H1 (cell line): Measurements from ENCODE around the gene TRIM44. TPM values are rescaled to one million over a fixed set of nuclear protein-coding genes. Genes with fewer than 3 reads are reported as not detected.

Experiments
- CTCF ChIA-PET: fragments of 300-600 bp; sonication (Branson Sonifier 250); formaldehyde crosslinking; loops from one replicate; lab custom pipeline; 2021; ENCODE audit not compliant: partially characterized antibody; lab: Charles Lee
- POLR2A ChIA-PET: fragments of 300-600 bp; sonication (Branson Sonifier 250); formaldehyde crosslinking; loops from one replicate; lab custom pipeline; 2021; ENCODE audit warnings: inconsistent platforms; ENCODE audit not compliant: partially characterized antibody; lab: Charles Lee
- DNase-seq, 2 experiments: peaks; one replicate each; pipeline versions ENCODE4 v3.0.0 to v3.0.0-alpha.2; 2010 to 2022; ENCODE audit warnings: low spot score in 2 of 2, low read depth in 1 of 2, mixed read lengths in 1 of 2
- FAIRE-seq: peaks from 2 replicates; lab custom pipeline; 2011; peaks lifted over from hg19 to GRCh38; lab: Jason Lieb, UNC
- H2AFZ ChIP-seq: 2 replicates; pipeline ENCODE4 v1.8.1; 2012; ENCODE audit warnings: low read length, inconsistent platforms
- H2AK5ac ChIP-seq: 2 replicates; pipeline ENCODE4 v1.6.1; 2013; ENCODE audit warnings: low read depth, low read length
- H2BK120ac ChIP-seq: replicated peaks from 2 replicates; pipeline ENCODE3; 2013; ENCODE audit warnings: low read depth, low read length, inconsistent platforms
- H2BK12ac ChIP-seq: 2 replicates; pipeline ENCODE4 v1.6.1; 2013; ENCODE audit warnings: low read depth, low read length
- H2BK15ac ChIP-seq: 2 replicates; pipeline ENCODE4 v1.6.1; 2013; ENCODE audit warnings: low read length
- H2BK20ac ChIP-seq: 2 replicates; pipeline ENCODE4 v1.6.1; 2013; ENCODE audit warnings: low read length
- H2BK5ac ChIP-seq: 2 replicates; pipeline ENCODE4 v1.6.1; 2013; ENCODE audit warnings: low read depth, low read length
- H3K14ac ChIP-seq: 2 replicates; pipeline ENCODE4 v1.6.1; 2013; ENCODE audit warnings: inconsistent platforms; ENCODE audit not compliant: insufficient read length
- H3K18ac ChIP-seq: 2 replicates; pipeline ENCODE4 v1.6.1; 2013; ENCODE audit warnings: low read length; ENCODE audit errors: extremely low read depth
- H3K23ac ChIP-seq: 2 replicates; pipeline ENCODE4 v1.6.1; 2013; ENCODE audit warnings: inconsistent platforms; ENCODE audit not compliant: insufficient read length
- H3K23me2 ChIP-seq: 2 replicates; pipeline ENCODE4 v1.6.1; 2013; ENCODE audit warnings: low read depth, low read length
- H3K27ac ChIP-seq: 2 replicates; pipeline ENCODE4 v1.6.1; 2011; ENCODE audit warnings: low read depth, low read length, inconsistent platforms
- H3K27me3 ChIP-seq, 4 experiments: replicated peaks in 1 of 4; 1 replicate in 1 of 4; 2 replicates in 3 of 4; pipeline versions ENCODE4 v1.6.1 to v1.8.1; 2011 to 2013; ENCODE audit warnings: low read length in 3 of 4, mild to moderate bottlenecking in 3 of 4, inconsistent platforms in 2 of 4, mixed read lengths in 2 of 4, moderate library complexity in 1 of 4; ENCODE audit not compliant: control insufficient read depth in 3 of 4, insufficient read depth in 3 of 4; ENCODE audit errors: extremely low read depth in 1 of 4
- H3K36me3 ChIP-seq, 4 experiments: 2 replicates each; pipeline versions ENCODE4 v1.6.1 to v1.8.1; 2011 to 2013; ENCODE audit warnings: mild to moderate bottlenecking in 4 of 4, low read length in 3 of 4, moderate library complexity in 2 of 4, control low read depth in 1 of 4, inconsistent platforms in 1 of 4; ENCODE audit not compliant: insufficient read depth in 4 of 4, control insufficient read depth in 2 of 4
- H3K4ac ChIP-seq: replicated peaks from 2 replicates; pipeline ENCODE3; 2013; ENCODE audit warnings: low read length, low read depth, mixed read lengths, inconsistent platforms; ENCODE audit not compliant: insufficient read length
- H3K4me1 ChIP-seq, 4 experiments: replicated peaks in 1 of 4; 1 replicate in 1 of 4; 2 replicates in 3 of 4; pipeline versions ENCODE4 v1.6.1 to v1.8.1; 2011 to 2013; ENCODE audit warnings: low read length in 3 of 4, inconsistent platforms in 2 of 4, mixed read lengths in 1 of 4; ENCODE audit not compliant: insufficient read depth in 4 of 4, control insufficient read depth in 3 of 4
- H3K4me2 ChIP-seq, 2 experiments: 2 replicates each; pipeline versions ENCODE4 v1.6.1 to v1.8.1; 2011 to 2013; ENCODE audit warnings: low read depth in 2 of 2, low read length in 2 of 2, control low read depth in 1 of 2, inconsistent platforms in 1 of 2, mild to moderate bottlenecking in 1 of 2; ENCODE audit not compliant: insufficient read depth in 1 of 2
- H3K4me3 ChIP-seq, 4 experiments: fragments of 200-600, 300-600 bp in 1 of 4; sonication (generic), shearing (Covaris generic), sonication (Bioruptor Twin) in 1 of 4; 2 replicates each; pipeline versions ENCODE4 v1.5.1 to v1.8.1; 2011 to 2016; ENCODE audit warnings: low read length in 4 of 4, low read depth in 3 of 4, control low read depth in 2 of 4, inconsistent platforms in 2 of 4, mild to moderate bottlenecking in 2 of 4, mixed read lengths in 1 of 4, moderate library complexity in 1 of 4; ENCODE audit not compliant: insufficient read depth in 2 of 4; ENCODE audit errors: extremely low read depth in 1 of 4
- H3K56ac ChIP-seq: replicated peaks from 2 replicates; pipeline ENCODE3; 2013; ENCODE audit warnings: low read depth, mild to moderate bottlenecking, mixed read lengths, low read length, inconsistent platforms; ENCODE audit not compliant: insufficient read length
- H3K79me1 ChIP-seq: 2 replicates; pipeline ENCODE4 v1.6.1; 2013; ENCODE audit warnings: low read depth, low read length, control low read depth
- H3K79me2 ChIP-seq, 2 experiments: 2 replicates each; pipeline versions ENCODE4 v1.6.1 to v1.8.1; 2012 to 2013; ENCODE audit warnings: low read length in 2 of 2, mild to moderate bottlenecking in 2 of 2, inconsistent platforms in 1 of 2; ENCODE audit not compliant: insufficient read depth in 2 of 2, control insufficient read depth in 1 of 2
- H3K9ac ChIP-seq, 4 experiments: replicated peaks in 1 of 4; 1 replicate in 1 of 4; 2 replicates in 3 of 4; pipeline versions ENCODE4 v1.6.1 to v1.8.1; 2011 to 2013; ENCODE audit warnings: low read depth in 3 of 4, low read length in 3 of 4, control low read depth in 2 of 4, mild to moderate bottlenecking in 2 of 4, moderate library complexity in 2 of 4, inconsistent platforms in 1 of 4; ENCODE audit errors: extremely low read depth in 1 of 4
- H3K9me3 ChIP-seq, 2 experiments: 2 replicates each; pipeline versions ENCODE4 v1.6.1 to v1.8.1; 2012 to 2013; ENCODE audit warnings: mild to moderate bottlenecking in 2 of 2, moderate library complexity in 2 of 2, control low read depth in 1 of 2, inconsistent platforms in 1 of 2, low read depth in 1 of 2, low read length in 1 of 2, mixed read lengths in 1 of 2; ENCODE audit not compliant: insufficient read depth in 2 of 2
- H4K20me1 ChIP-seq, 2 experiments: replicated peaks in 1 of 2; 2 replicates each; pipeline versions ENCODE3 to v1.8.1; 2011 to 2013; ENCODE audit warnings: inconsistent platforms in 2 of 2, low read length in 2 of 2, mild to moderate bottlenecking in 1 of 2; ENCODE audit not compliant: insufficient read depth in 2 of 2, control insufficient read depth in 1 of 2
- H4K5ac ChIP-seq: 2 replicates; pipeline ENCODE4 v1.6.1; 2013; ENCODE audit warnings: low read length, low read depth, mixed read lengths, inconsistent platforms; ENCODE audit not compliant: insufficient read length
- H4K8ac ChIP-seq: 2 replicates; pipeline ENCODE4 v1.8.0; 2013; ENCODE audit warnings: mild to moderate bottlenecking, moderate library complexity, low read length, inconsistent platforms; ENCODE audit not compliant: insufficient read depth; ENCODE audit errors: extremely low read depth
- H4K91ac ChIP-seq: replicated peaks from 2 replicates; pipeline ENCODE3; 2013; ENCODE audit warnings: low read length, mixed read lengths, inconsistent platforms; ENCODE audit not compliant: insufficient read length
- ASH2L ChIP-seq: fragments of 200-600, 300-600 bp; sonication (generic); IDR thresholded peaks from one replicate; pipeline ENCODE4 v1.7.1; 2017; ENCODE audit warnings: low read length
- EZH2 ChIP-seq: fragments of 200-600 bp; sonication (generic); IDR thresholded peaks from 2 replicates; pipeline ENCODE4 v1.7.1; 2012; ENCODE audit warnings: low read depth, mild to moderate bottlenecking, moderate library complexity, low read length, inconsistent platforms; ENCODE audit not compliant: severe bottlenecking
- GABPA ChIP-seq: IDR thresholded peaks from 2 replicates; pipeline ENCODE4 v1.6.1; 2011; ENCODE audit warnings: mild to moderate bottlenecking, low read length, moderate library complexity, borderline replicate concordance; ENCODE audit not compliant: insufficient read depth
- MAFK ChIP-seq: IDR thresholded peaks from 2 replicates; pipeline ENCODE4 v1.6.1; 2012; ENCODE audit warnings: low read depth, mild to moderate bottlenecking, improper control_type of control experiment, low read length
- MAX ChIP-seq: IDR thresholded peaks from 2 replicates; pipeline ENCODE4 v1.6.1; 2012; ENCODE audit warnings: inconsistent platforms
- RBBP5 ChIP-seq: IDR thresholded peaks from 2 replicates; pipeline ENCODE4 v1.7.1; 2012; ENCODE audit warnings: low read depth, mild to moderate bottlenecking, inconsistent platforms, low read length, moderate library complexity, borderline replicate concordance
- RFX5 ChIP-seq: IDR thresholded peaks from 2 replicates; pipeline ENCODE4 v1.6.1; 2011; ENCODE audit warnings: low read depth, low read length, improper control_type of control experiment, borderline replicate concordance
- TAF1 ChIP-seq: IDR thresholded peaks from 2 replicates; pipeline ENCODE4 v1.6.1; 2011; ENCODE audit warnings: mild to moderate bottlenecking, low read depth, low read length
- WGBS, 2 experiments: shearing (Covaris generic) in 1 of 2; methylation state at CpG; one replicate each; pipeline versions ENCODE4 v1.1.6 to v1.1.7; 2013 to 2015; ENCODE audit warnings: low lambda C conversion rate in 2 of 2, mixed read lengths in 2 of 2, inconsistent platforms in 1 of 2, low coverage in 1 of 2, missing lambda C conversion rate in 1 of 2; ENCODE audit not compliant: insufficient replicate concordance in 2 of 2, insufficient coverage in 1 of 2, insufficient read length in 1 of 2; ENCODE audit errors: extremely low coverage in 1 of 2, missing lambda C conversion rate in 1 of 2; 5-methylcytosine and 5-hydroxymethylcytosine counted together
- polyA plus RNA-seq, 7 experiments: library from polyadenylated mRNA; depleted of rRNA in 3 of 7; stranded (reverse) in 5 of 7; unstranded in 2 of 7; fragments of >200 nt in 5 of 7; fragments of 200-250 nt in 2 of 7; gene quantifications; 1 replicate in 5 of 7; 2 replicates in 1 of 7; 4 replicates in 1 of 7; pipeline versions ENCODE4 v1.2.1 to v1.2.3, GENCODE V29; 2011 to 2013; ENCODE audit warnings: missing spikeins in 2 of 7, mixed read lengths in 2 of 7
- total RNA-seq: library from RNA; stranded (reverse); fragmentation: NEBNext Ultra II Directional; extraction: Animal tissue kit (Norgen Biotek cat#: 25700); gene quantifications from 2 replicates; pipeline ENCODE4 v1.2.1, GENCODE V29; 2021
- TF ChIP-seq, protein P1 (sequence below): IDR thresholded peaks from 2 replicates; pipeline ENCODE4 v1.6.1; 2012; ENCODE audit warnings: low read length, inconsistent platforms

TRIM44 gene
- total and polyA plus RNA-seq, 2 of the 8 experiments (the other 6 are each of a cell fraction or from before 2014, with no cell fraction given): 13.9 to 34.4 TPM

DNA sequence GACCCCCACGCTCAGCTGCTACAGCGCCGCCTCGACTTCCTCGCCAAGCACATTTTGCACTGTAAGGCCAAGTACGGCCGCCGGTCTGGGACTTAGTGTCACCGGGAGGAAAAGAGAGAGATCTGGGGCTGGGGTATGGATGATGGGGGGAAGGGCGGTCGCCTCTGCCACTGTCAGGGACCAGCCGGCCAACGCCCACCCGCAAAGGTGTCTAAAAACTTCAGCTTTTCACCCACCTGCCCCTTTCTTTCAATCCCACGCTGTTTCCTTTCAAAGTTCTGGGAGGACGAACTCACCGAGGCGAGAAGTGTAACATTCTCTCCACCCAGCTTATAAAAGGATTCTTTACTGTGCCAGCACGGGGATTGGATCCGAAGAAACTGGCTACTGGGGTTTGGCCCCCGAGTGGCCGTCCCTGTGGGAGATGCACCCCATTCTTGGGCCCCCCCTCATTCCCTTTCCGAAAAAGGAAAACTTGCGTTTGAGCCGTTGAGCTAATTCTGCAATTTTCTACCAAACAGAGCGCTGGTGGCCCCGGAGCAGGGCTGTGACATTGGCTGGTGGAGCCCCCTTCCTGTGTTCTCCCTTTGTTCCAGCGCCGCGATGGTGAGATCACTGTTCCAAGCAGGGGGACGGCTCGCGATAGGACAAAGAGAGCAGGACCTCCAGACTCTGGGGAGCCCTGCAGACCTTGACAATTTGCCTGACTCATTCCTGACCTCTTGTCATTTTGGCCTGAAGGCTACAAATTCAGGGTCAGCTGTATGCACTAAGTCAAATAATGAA is 42.5 kb upstream of the TRIM44 start:
- no peak overlapping the region for H2AK5ac ChIP-seq
- no peak overlapping the region for H2BK20ac ChIP-seq
- H4K20me1 ChIP-seq: no peaks in the 10 kb centered on the region
- H4K91ac ChIP-seq: no peak overlapping the region
- no peak overlapping the region for H2BK12ac ChIP-seq
- POLR2A ChIA-PET: interaction anchor here (0.7 to 3.3 kb wide), 9 partner anchors 9 to 756 kb away, joined by 3 to 14 read pairs (median 3); partner anchors contain the start of genes PAMR1 and TRIM44
- no peaks in the 10 kb centered on the region for H3K79me2 ChIP-seq
- H3K23ac ChIP-seq: no peak overlapping the region
- H3K79me1 ChIP-seq: no peaks in the 10 kb centered on the region
- peaks cover 7 to 29% (median 22%) of the 10 kb centered on the region in 4 experiments for H3K27me3 ChIP-seq
- peak overlapping the region in 3 of 4 experiments; percentile 26 to 56 (median 35); a peak in 5 of 7 replicates for H3K9ac ChIP-seq
- H2AFZ ChIP-seq: no peak overlapping the region
- no peaks in the 10 kb centered on the region for H3K9me3 ChIP-seq
- H2BK15ac ChIP-seq: no peak overlapping the region
- H3K36me3 ChIP-seq: no peaks in the 10 kb centered on the region
- H3K23me2 ChIP-seq: peaks cover 11% of the 10 kb centered on the region; the same call in 1 of the 2 replicates
- no peak overlapping the region for H3K14ac ChIP-seq
- DNase-seq (peak in 1 of 2 experiments; percentile 73), FAIRE-seq (no peak)
- no peak overlapping the region for H2BK5ac ChIP-seq
- no peak overlapping the region for H4K5ac ChIP-seq
- H3K4me3 ChIP-seq: peak overlapping the region; percentile 55 to 76 (median 72)
- H3K4me2 ChIP-seq: peak overlapping the region; percentile 79 to 91
- 4% methylated on average over 31 of the region's 33 CpGs; no CpG with 5 or more reads in 1 of the 2 experiments for WGBS, 2 experiments
- H3K18ac ChIP-seq: peak overlapping the region; percentile 36; the same call in 1 of the 2 replicates
- no peak overlapping the region for H3K56ac ChIP-seq
- H3K4me1 ChIP-seq: peaks cover 3 to 19% (median 6%) of the 10 kb centered on the region in 4 experiments; a peak in 6 of 7 replicates
- H3K27ac ChIP-seq: no peak overlapping the region
- H3K4ac ChIP-seq: no peak overlapping the region
- no peak overlapping the region for H2BK120ac ChIP-seq
- H4K8ac ChIP-seq: peak overlapping the region; percentile 89; the same call in 1 of the 2 replicates
- CTCF ChIA-PET: interaction anchor here (0.6 to 1.9 kb wide), 15 partner anchors 18 to 646 kb away, joined by 3 to 7 read pairs (median 4); no protein-coding TSS in a partner anchor
- TF ChIP-seq RFX5 (no peak), EZH2 (no peak), MAFK (no peak), ASH2L (peak; percentile 13), TAF1 (no peak), RBBP5 (peak; percentile 29; the same call in 1 of the 2 replicates), GABPA (no peak), MAX (no peak)
- TF ChIP-seq, protein P1, sequence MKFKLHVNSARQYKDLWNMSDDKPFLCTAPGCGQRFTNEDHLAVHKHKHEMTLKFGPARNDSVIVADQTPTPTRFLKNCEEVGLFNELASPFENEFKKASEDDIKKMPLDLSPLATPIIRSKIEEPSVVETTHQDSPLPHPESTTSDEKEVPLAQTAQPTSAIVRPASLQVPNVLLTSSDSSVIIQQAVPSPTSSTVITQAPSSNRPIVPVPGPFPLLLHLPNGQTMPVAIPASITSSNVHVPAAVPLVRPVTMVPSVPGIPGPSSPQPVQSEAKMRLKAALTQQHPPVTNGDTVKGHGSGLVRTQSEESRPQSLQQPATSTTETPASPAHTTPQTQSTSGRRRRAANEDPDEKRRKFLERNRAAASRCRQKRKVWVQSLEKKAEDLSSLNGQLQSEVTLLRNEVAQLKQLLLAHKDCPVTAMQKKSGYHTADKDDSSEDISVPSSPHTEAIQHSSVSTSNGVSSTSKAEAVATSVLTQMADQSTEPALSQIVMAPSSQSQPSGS: peak; percentile 76; the same call in 1 of the 2 replicates
